GM19099 (cell line): ENCODE results near the gene ANXA2.

Experiments used
- POLR2A ChIP-seq: IDR thresholded peaks from 3 replicates; pipeline ENCODE4 v1.6.1; 2011; ENCODE audit warnings: low read depth; ENCODE audit not compliant: insufficient read length; ENCODE audit errors: extremely low read depth

Gene ANXA2

GRCh38 chr15:60364612-60364924, 33.2 kb downstream of the ANXA2 start:
- TF ChIP-seq POLR2A: no peak

DNA sequence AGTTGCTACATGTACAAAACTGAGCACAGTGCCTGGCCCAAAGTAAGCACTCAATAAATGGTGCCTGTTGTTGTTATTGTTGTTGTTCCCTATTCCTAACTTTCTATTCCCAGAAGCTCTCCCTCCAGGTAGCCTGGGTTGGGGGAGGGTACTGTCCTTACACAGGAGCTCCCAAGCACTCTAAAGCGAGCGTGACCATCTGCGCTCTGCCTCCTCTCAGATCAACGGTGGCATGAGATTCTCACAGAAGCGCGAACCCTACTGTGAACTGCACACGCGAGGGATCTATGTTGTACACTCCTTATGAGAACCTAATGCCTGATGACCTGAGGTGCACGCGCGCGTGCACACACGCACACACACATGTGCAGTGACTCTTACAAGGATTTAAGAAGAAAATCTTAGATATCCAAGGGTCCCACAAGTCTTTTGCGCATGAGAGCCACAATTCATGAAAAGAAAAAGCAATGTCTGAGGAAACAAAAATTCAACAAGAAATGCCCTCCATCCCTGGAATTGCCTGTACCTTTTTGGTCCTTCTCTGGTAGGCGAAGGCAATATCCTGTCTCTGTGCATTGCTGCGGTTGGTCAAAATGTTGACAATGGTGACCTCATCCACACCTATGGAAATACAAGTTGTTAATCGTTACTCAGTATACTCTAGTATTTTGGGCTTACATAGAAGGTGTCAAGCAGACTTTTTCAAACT, 33.7 kb downstream of the ANXA2 start:
- TF ChIP-seq POLR2A: no peak

DNA sequence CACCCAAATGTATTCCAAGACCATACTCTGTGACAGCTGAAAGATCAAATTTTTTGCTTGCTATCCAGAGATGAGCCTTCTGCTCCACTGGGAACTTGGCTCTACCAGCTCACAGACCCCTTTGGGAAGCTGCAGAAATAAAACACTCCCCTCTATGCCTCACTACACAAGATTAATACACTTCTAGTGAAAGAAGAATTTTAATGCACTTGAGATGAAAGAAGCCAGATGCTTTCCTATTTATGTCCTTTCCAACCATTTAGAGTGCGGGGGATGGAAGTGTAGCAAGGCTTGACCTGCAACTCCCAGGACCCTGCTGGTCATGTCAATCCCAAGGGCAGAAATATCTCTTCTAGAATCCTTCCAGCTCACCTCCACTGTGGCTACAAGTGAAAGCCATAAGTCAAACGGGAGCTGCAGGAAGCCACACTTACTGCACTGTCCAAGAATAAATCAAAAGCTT, 34.7 kb downstream of the ANXA2 start:
- TF ChIP-seq POLR2A: no peak

- TF ChIP-seq POLR2A: no peak
Measured at GRCh38 chr15:60362321-60363086, 35.3 kb downstream of the ANXA2 start.

DNA sequence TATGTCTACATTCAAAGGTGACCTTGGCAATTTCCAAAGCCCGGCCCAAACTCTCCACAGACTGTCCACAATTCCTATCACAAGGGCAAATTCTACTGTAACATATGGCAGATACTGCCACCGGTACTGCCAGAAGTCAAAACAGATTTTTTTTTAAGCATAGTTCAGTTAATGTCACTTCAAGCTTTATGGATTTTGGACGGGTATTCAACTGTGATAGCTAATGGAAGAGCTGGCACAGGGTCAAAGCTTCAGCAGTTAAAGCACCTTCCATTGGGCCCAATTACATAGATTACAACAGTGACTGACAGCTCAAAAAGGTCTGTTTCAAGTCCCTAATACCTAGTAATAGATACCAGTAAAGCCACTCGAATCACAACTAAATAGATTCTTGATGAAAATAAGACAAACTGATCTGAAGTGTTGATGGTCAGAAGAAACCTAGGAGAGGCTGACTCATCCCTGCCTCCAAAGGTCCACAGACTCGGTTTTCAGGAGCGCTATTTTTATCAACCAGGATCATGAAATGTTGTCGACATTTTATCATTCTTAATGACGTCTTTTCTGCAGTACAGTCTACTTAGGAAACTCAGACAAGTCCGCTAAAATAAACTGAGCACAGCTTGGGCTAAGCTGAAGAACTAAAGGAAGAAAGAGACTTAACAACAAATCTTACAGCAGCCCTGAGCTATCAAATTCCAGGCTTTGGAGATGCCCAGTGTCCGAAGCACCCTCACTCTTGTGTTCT, 38.7 kb downstream of the ANXA2 start:
- TF ChIP-seq POLR2A: no peak

DNA sequence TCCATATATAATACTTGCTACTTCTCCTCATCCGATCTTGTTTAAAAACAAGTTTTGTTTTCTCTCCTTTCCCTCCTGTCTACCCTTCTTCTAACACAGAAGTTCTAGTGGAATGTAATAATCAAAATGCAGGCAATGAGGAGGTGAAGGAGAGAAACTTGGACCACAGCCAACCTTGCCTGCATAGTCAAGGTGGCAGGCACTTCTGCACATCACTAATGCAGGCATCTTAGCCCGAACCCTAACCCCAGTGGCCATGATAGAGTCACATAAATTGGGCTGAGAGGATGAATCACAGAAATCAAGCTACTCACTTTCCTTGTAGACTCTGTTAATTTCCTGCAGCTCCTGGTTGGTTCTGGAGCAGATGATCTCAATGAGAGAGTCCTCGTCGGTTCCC, 41.0 kb downstream of the ANXA2 start:
- no peak for TF ChIP-seq POLR2A

DNA sequence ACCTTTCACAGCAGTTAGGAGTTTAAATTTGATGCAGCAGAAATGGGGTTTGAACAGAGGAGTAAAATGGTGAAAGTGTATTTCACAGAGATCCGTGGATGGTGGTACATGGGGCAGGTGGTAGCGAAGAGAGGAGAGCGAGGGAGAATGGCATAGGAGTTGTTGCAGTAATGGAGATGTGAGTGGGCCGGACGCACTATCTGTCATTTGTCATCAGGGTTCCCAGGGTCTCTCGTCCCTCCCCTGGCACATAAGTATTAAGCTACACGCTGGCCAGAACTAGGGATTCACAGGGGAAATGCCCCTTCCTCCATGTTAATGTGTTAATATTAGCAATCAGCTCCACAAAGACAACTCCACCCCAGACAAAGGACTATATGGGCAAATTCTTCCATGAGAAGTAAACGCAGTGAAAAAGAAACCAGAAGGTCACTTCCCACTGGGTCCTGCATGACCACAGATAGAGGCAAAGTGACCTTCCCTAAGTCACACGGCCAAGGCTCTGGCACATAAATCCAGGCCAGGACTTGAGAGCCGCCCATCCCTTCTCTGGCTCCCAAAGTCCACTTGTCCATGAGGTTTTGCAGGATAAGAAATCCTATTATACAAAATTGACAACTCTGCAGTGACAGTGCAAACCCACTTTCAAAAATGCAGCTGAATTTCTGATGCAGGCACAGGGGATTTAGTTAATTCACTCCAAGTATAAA, 42.5 kb downstream of the ANXA2 start:
- TF ChIP-seq POLR2A: no peak

GRCh38 chr15:60353245-60353920, 44.4 kb downstream of the ANXA2 start:
- TF ChIP-seq POLR2A: no peak

DNA sequence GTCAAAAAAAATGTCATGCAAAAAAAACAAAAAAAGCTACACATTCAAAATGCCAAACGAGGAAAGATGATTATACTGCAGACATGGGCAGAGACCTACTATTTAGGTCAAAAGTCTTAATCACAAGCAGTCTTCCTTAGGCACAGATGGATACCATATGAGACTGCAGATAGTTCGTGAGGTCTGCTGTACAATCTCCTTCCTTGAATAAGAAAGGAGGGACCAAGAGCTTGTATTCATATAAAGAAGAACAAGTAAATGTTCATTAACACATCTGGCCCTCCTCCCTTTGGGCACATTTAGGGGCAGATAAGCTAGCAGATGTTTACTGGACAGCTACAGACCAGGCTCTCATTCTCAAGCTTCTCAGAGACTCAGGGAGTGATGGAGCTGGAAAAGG, 45.3 kb downstream of the ANXA2 start:
- TF ChIP-seq POLR2A: no peak

GRCh38 chr15:60351066-60351465, 46.7 kb downstream of the ANXA2 start:
- no peak for TF ChIP-seq POLR2A

- no peak for TF ChIP-seq POLR2A
Measured at GRCh38 chr15:60350108-60350507, 47.7 kb downstream of the ANXA2 start.

DNA sequence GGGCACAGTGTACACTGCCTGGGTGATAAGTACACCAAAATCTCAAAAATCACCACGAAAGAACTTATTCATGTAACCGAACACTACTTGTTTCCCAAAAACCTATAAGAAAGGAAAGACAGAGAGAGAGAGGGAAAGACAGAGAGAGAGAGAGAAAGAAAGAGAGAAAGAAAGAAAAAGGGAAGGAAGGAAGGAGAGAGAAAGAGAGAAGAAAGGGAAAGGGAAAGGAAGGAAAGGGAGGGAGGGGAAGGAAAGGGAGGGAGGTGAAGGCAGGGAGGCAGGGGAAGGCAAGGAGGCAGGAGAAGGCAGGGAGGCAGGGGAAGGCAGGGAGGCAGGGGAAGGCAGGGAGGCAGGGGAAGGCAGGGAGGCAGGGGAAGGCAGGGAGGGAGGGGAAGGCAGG, 48.2 kb downstream of the ANXA2 start:
- TF ChIP-seq POLR2A: no peak

GRCh38 chr15:60347480-60348049, 50.2 kb downstream of the ANXA2 start:
- no peak for TF ChIP-seq POLR2A

DNA sequence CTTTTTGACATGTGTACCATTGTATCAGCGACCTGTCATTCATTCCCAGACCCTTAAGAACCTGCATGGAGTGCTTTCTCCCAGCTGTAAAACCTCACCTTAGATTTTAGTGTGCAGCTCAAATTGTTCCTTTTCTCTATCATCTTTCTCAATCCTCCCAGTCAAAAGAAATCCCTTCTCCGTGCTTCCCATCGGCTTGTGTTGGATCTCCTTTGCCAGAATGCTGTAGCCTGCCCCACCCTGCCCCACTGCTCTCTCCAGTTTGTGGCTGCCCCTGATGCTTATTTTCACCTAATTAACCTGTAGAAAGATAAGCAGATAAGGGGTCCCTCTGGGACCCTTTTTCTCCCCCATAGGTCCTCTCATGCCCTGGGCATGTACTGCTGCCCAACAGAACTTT, 51.1 kb downstream of the ANXA2 start:
- TF ChIP-seq POLR2A: no peak
